Lung (tissue), 12 donors: Measurements from ENCODE around the gene PRR9. TPM values are rescaled to one million over a fixed set of nuclear protein-coding genes. Genes with fewer than 3 reads are reported as not detected.

ENCODE experiments used
- ATAC-seq: fragments of 200-7000 bp; cut with Tn5 transposase; one replicate; pipeline ENCODE4 v1.9.1; 2020; ENCODE audit warnings: moderate number of reproducible peaks; ENCODE audit not compliant: insufficient read depth, low FRiP score
- DNase-seq, 3 donors: peaks; one replicate each; pipeline ENCODE4 v3.0.0-alpha.2; 2013 to 2017
- H3K27ac ChIP-seq, 2 donors: one replicate each; pipeline ENCODE4 v1.5.1; 2013; ENCODE audit warnings: mild to moderate bottlenecking in 2 of 2, moderate library complexity in 2 of 2, control low read depth in 1 of 2, inconsistent platforms in 1 of 2, low read depth in 1 of 2, low read length in 1 of 2
- H3K27me3 ChIP-seq, 3 donors: one replicate each; pipeline ENCODE4 v1.5.1; 2013; ENCODE audit warnings: low read length in 2 of 3; ENCODE audit not compliant: control insufficient read depth in 3 of 3, insufficient read depth in 3 of 3
- H3K36me3 ChIP-seq, 4 donors: one replicate each; pipeline ENCODE4 v1.5.1; 2013; ENCODE audit warnings: low read length in 4 of 4, mild to moderate bottlenecking in 1 of 4, moderate library complexity in 1 of 4; ENCODE audit not compliant: control insufficient read depth in 4 of 4, insufficient read depth in 4 of 4
- H3K4me1 ChIP-seq, 5 donors: one replicate each; pipeline ENCODE4 v1.5.1; 2013; ENCODE audit warnings: low read length in 5 of 5, mild to moderate bottlenecking in 2 of 5, moderate library complexity in 1 of 5; ENCODE audit not compliant: control insufficient read depth in 5 of 5, insufficient read depth in 5 of 5
- H3K4me3 ChIP-seq: one replicate; pipeline ENCODE4 v1.5.1; 2013; ENCODE audit warnings: mild to moderate bottlenecking, control low read depth, moderate library complexity
- H3K9ac ChIP-seq, 2 donors: one replicate each; pipeline ENCODE4 v1.5.1; 2013; ENCODE audit warnings: low read length in 2 of 2, control low read depth in 1 of 2; ENCODE audit not compliant: insufficient read depth in 1 of 2
- H3K9me3 ChIP-seq, 4 donors: one replicate each; pipeline ENCODE4 v1.5.1; 2013; ENCODE audit warnings: low read length in 3 of 4, mild to moderate bottlenecking in 1 of 4, moderate library complexity in 1 of 4; ENCODE audit not compliant: control insufficient read depth in 4 of 4, insufficient read depth in 3 of 4
- WGBS, 2 donors: extraction: QIAGEN DNeasy Blood & Tissue Kit; methylation state at CpG; one replicate each; pipeline ENCODE4 v1.1.7; 2013; 5-methylcytosine and 5-hydroxymethylcytosine counted together
- polyA plus RNA-seq, 2 donors: library from polyadenylated mRNA; stranded (reverse); fragments of 200-250 nt; gene quantifications; one replicate each; pipeline ENCODE4 v1.2.1, GENCODE V29; 2013
- total RNA-seq, 2 donors: library from RNA; depleted of rRNA in 1 of 2; stranded (reverse); fragments of >200 nt in 1 of 2; gene quantifications; one replicate each; pipeline ENCODE4 v1.2.1, GENCODE V29; 2014 to 2021
- TF ChIP-seq, protein P1 (sequence below): IDR thresholded peaks from 2 replicates; pipeline ENCODE4 v1.5.1; 2012; ENCODE audit warnings: mild to moderate bottlenecking; ENCODE audit errors: control extremely low read depth, extremely low read depth
- donor health status: control.
- donor health status: control.
- donor health status: Bipolar disorder and iron deficiency.
- donor health status: healthy.
- donor health status: DM: yes; HTN: yes; CAD: no.

Gene PRR9
- total and polyA plus RNA-seq, 4 donors: 0.22 TPM; not detected in 3

- ATAC-seq: no peak
- Histone ChIP-seq H3K4me3 (no peak overlapping the region), H3K36me3 (no peaks in the 10 kb centered on the region), H3K4me1 (no peaks in the 10 kb centered on the region), H3K9ac (no peak overlapping the region), H3K9me3 (no peaks in the 10 kb centered on the region), H3K27ac (no peak overlapping the region), H3K27me3 (peaks cover 0 to 8% (median 0%) of the 10 kb centered on the region in 3 donors)
- no peak for DNase-seq
- TF ChIP-seq, protein P1, sequence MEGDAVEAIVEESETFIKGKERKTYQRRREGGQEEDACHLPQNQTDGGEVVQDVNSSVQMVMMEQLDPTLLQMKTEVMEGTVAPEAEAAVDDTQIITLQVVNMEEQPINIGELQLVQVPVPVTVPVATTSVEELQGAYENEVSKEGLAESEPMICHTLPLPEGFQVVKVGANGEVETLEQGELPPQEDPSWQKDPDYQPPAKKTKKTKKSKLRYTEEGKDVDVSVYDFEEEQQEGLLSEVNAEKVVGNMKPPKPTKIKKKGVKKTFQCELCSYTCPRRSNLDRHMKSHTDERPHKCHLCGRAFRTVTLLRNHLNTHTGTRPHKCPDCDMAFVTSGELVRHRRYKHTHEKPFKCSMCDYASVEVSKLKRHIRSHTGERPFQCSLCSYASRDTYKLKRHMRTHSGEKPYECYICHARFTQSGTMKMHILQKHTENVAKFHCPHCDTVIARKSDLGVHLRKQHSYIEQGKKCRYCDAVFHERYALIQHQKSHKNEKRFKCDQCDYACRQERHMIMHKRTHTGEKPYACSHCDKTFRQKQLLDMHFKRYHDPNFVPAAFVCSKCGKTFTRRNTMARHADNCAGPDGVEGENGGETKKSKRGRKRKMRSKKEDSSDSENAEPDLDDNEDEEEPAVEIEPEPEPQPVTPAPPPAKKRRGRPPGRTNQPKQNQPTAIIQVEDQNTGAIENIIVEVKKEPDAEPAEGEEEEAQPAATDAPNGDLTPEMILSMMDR: no peak
- 78 to 93% methylated on average over 2 of the region's 2 CpGs for WGBS, 2 donors
These were observed 21.1 kb downstream of the PRR9 start for GRCh38 chr1:153238527-153238926.

GRCh38 chr1:153242160-153242559, 24.8 kb downstream of the PRR9 start:
- WGBS, 2 donors: 81 to 89% methylated on average over 1 of the region's 1 CpG
- no peaks in the 10 kb centered on the region for H3K36me3 ChIP-seq
- DNase-seq (no peak), ATAC-seq (no peak)
- no peaks in the 10 kb centered on the region for H3K4me1 ChIP-seq
- no peak overlapping the region for H3K9ac ChIP-seq
- peaks cover 0 to 2% (median 0%) of the 10 kb centered on the region in 3 donors for H3K27me3 ChIP-seq
- no peak overlapping the region for H3K4me3 ChIP-seq
- H3K9me3 ChIP-seq: peaks cover 0 to 7% (median 0%) of the 10 kb centered on the region in 4 donors
- H3K27ac ChIP-seq: no peak overlapping the region
- TF ChIP-seq, protein P1: no peak

DNA sequence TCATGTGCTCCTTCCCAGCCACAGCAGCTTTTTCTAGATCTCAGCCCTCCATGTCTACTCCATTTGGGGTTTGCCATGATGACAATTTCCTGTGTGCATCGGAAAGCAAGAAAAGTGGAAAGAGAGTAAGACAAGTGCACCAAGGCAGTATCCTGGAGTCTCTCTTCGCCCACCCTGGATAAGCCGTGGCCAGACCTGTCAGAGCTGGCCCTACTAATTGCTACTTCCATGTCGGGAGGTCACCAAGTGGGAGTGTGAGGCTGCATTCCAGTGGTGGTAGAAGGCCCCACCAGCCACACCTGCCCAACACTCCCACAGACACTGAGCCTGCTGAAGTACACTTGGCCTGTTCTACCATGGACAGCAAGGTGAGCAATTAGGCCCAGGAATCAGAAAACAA, 28.1 kb downstream of the PRR9 start:
- 91 to 94% methylated on average over 4 of the region's 4 CpGs for whole genome bisulfite sequencing, 2 donors
- TF ChIP-seq, protein P1: no peak
- DNase-seq: no peak

GRCh38 chr1:153246018-153246417, 28.6 kb downstream of the PRR9 start:
- H3K27ac ChIP-seq: no peak overlapping the region
- H3K4me3 ChIP-seq: no peak overlapping the region
- no peak for DNase-seq
- H3K9me3 ChIP-seq: peaks cover 0 to 8% (median 0%) of the 10 kb centered on the region in 4 donors
- no peaks in the 10 kb centered on the region for H3K36me3 ChIP-seq
- no peak for ATAC-seq
- no peaks in the 10 kb centered on the region for H3K4me1 ChIP-seq
- H3K9ac ChIP-seq: no peak overlapping the region
- peaks cover 0 to 15% (median 5%) of the 10 kb centered on the region in 3 donors for H3K27me3 ChIP-seq
- TF ChIP-seq, protein P1: no peak
- WGBS, 2 donors: 83 to 90% methylated on average over 1 of the region's 1 CpG

More for the DNA sequence above, 28.1 kb downstream of the PRR9 start:
- no peak overlapping the region for H3K27ac ChIP-seq
- H3K27me3 ChIP-seq: peaks cover 0 to 15% (median 1%) of the 10 kb centered on the region in 3 donors
- peaks cover 0 to 7% (median 0%) of the 10 kb centered on the region in 4 donors for H3K9me3 ChIP-seq
- H3K9ac ChIP-seq: no peak overlapping the region
- no peak overlapping the region for H3K4me3 ChIP-seq
- no peak for ATAC-seq
- no peaks in the 10 kb centered on the region for H3K36me3 ChIP-seq
- H3K4me1 ChIP-seq: no peaks in the 10 kb centered on the region
